Lower leg skin (tissue), 3 donors: ENCODE data around the gene LNP1.

Experiments used
- CTCF ChIP-seq, 3 donors: fragments of 450-650 bp; IDR thresholded peaks; one replicate each; pipeline ENCODE4 v1.5.1; 2016; ENCODE audit warnings: antibody characterized with exemption in 3 of 3, mild to moderate bottlenecking in 3 of 3, moderate library complexity in 2 of 3
- POLR2A ChIP-seq, 2 donors: fragments of 450-650 bp; IDR thresholded peaks; one replicate each; pipeline ENCODE4 v1.6.1; 2016 to 2017; ENCODE audit warnings: antibody characterized with exemption in 2 of 2, mild to moderate bottlenecking in 1 of 2, moderate library complexity in 1 of 2

- TF ChIP-seq CTCF (IDR thresholded peaks at IDR 0.05) (no peak), POLR2A (IDR thresholded peaks at IDR 0.05) (no peak)
These were observed 27.9 kb downstream of the LNP1 start for GRCh38 chr3:100429187-100429716.
